Activated T-helper 1 cell treated with anti-CD3 and anti-CD28 coated beads, Interleukin-12 subunit alpha, Interleukin-12 subunit beta, Interleukin-2, Interleukin-4 antibody, amounts not matched to agents 30 ng/mL and 10 ng/mL and 1 ng/mL, durations not matched to agents 14 hours and 24 hours and 36 hours (primary cell): Measurements from ENCODE around the gene LRRN2. TPM values are rescaled to one million over a fixed set of nuclear protein-coding genes. Genes with fewer than 3 reads are reported as not detected.
"Not testable (repeated sequence)": the region's sequence is repeated elsewhere in the genome, so short reads cannot be mapped to it uniquely, and the experiment has no call there.

Experiments
- DNase-seq: peaks from one replicate; pipeline ENCODE4 v3.0.0; 2021; ENCODE audit warnings: low spot score
- H3K27ac Mint-ChIP-seq: one replicate; pipeline ENCODE4 v1.8.0; 2021; ENCODE audit warnings: mild to moderate bottlenecking, mixed read lengths
- H3K27me3 Mint-ChIP-seq: one replicate; pipeline ENCODE4 v1.8.0; 2022; ENCODE audit warnings: mild to moderate bottlenecking, moderate library complexity, mixed read lengths; ENCODE audit not compliant: insufficient read depth
- H3K36me3 Mint-ChIP-seq: one replicate; pipeline ENCODE4 v1.8.0; 2021; ENCODE audit warnings: low read depth, mixed read lengths
- H3K4me1 Mint-ChIP-seq: one replicate; pipeline ENCODE4 v1.8.0; 2021; ENCODE audit warnings: low read depth, mixed read lengths
- H3K4me3 Mint-ChIP-seq: one replicate; pipeline ENCODE4 v1.8.0; 2021; ENCODE audit warnings: mild to moderate bottlenecking, moderate library complexity, mixed read lengths
- H3K9me3 Mint-ChIP-seq: one replicate; pipeline ENCODE4 v1.8.0; 2021; ENCODE audit warnings: mixed read lengths
- intact Hi-C: fragments of 100-400 bp; cut with micrococcal nuclease; formaldehyde crosslinking; loops from one replicate; pipeline ENCODE4 v1.15.1; 2024
- total RNA-seq: library from RNA; stranded (reverse); gene quantifications from 2 replicates; pipeline ENCODE4 v1.2.3, GENCODE V29; 2022

LRRN2 gene
- total RNA-seq, 1 donor from 2014 or later, result not detected

- intact Hi-C loops, result no loop called here
- H3K9me3 Mint-ChIP-seq, result no peaks in the 10 kb centered on the region
- no peak for DNase-seq
- H3K27me3 Mint-ChIP-seq, result peaks cover 13% of the 10 kb centered on the region
- H3K36me3 Mint-ChIP-seq, result no peaks in the 10 kb centered on the region
- H3K4me3 Mint-ChIP-seq, result no peak overlapping the region
- peaks cover 11% of the 10 kb centered on the region for H3K4me1 Mint-ChIP-seq
- no peak overlapping the region for H3K27ac Mint-ChIP-seq
Measured at GRCh38 chr1:204696606-204697005, 11.1 kb upstream of the LRRN2 start.

GRCh38 chr1:204695692-204696091 is 10.2 kb upstream of the LRRN2 start:
- intact Hi-C loops, result no loop called here
- Mint-ChIP-seq H3K9me3 (no peaks in the 10 kb centered on the region), H3K4me1 (peaks cover 15% of the 10 kb centered on the region), H3K27me3 (peaks cover 13% of the 10 kb centered on the region), H3K36me3 (no peaks in the 10 kb centered on the region), H3K27ac (no peak overlapping the region), H3K4me3 (no peak overlapping the region)
- DNase-seq, result no peak

DNA sequence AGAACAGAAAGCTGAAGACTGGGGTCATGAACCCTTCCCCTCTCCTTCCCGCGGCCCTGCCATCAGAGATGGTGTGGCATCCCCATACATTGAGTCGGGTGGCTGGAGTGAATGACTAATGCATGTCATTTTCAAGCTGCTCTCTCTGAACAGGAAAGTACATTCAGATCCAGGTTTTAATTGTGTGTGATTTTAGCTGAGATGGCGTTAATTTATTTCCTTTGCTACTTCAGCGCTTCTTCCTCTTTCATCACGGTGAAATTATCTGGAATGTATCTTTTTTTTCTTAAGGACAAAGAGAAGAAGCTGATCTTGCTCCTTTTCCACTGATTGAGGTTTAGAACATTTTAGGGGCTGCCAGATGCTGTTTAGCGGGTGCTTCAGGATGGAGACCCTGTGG is 8.6 kb upstream of the LRRN2 start:
- Mint-ChIP-seq H3K36me3 (no peaks in the 10 kb centered on the region), H3K27me3 (peaks cover 12% of the 10 kb centered on the region), H3K9me3 (no peaks in the 10 kb centered on the region), H3K4me1 (peaks cover 15% of the 10 kb centered on the region), H3K4me3 (no peak overlapping the region), H3K27ac (no peak overlapping the region)
- no peak for DNase-seq
- intact Hi-C loops, result no loop called here

- H3K27me3 Mint-ChIP-seq, result peaks cover 12% of the 10 kb centered on the region
- no peak overlapping the region for H3K4me3 Mint-ChIP-seq
- peaks cover 15% of the 10 kb centered on the region for H3K4me1 Mint-ChIP-seq
- H3K27ac Mint-ChIP-seq, result no peak overlapping the region
- no peak for DNase-seq
- H3K36me3 Mint-ChIP-seq, result no peaks in the 10 kb centered on the region
- intact Hi-C loops, result no loop called here
- no peaks in the 10 kb centered on the region for H3K9me3 Mint-ChIP-seq
Measured at GRCh38 chr1:204692841-204693356, 7.4 kb upstream of the LRRN2 start.

- intact Hi-C loops, result no loop called here
- no peak overlapping the region for H3K4me3 Mint-ChIP-seq
- no peaks in the 10 kb centered on the region for H3K9me3 Mint-ChIP-seq
- no peaks in the 10 kb centered on the region for H3K36me3 Mint-ChIP-seq
- no peak for DNase-seq
- H3K27ac Mint-ChIP-seq, result no peak overlapping the region
- peaks cover 16% of the 10 kb centered on the region for H3K27me3 Mint-ChIP-seq
- H3K4me1 Mint-ChIP-seq, result peaks cover 15% of the 10 kb centered on the region
Measured at GRCh38 chr1:204692325-204692840, 6.8 kb upstream of the LRRN2 start.

DNA sequence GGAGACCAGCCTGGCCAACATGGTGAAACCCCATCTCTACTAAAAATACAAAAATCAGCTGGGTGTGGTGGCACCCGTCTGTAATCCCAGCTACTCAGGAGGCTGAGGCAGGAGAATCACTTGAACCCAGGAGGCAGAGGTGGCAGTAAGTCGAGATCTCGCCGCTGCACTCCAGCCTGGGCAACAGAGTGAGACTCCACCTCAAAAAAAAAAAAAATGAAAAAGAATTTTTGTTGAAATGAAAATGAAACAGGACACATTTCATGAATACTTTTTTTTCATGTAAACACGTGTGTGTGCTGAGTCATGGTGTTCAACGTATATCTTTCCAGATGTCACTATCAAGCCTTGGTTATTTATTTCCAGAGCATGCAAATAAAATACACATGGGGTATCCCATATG is 5.8 kb upstream of the LRRN2 start:
- H3K36me3 Mint-ChIP-seq, H3K9me3 Mint-ChIP-seq, DNase-seq, H3K4me3 Mint-ChIP-seq, H3K27ac Mint-ChIP-seq, intact Hi-C loops: not testable (repeated sequence)
- peaks cover 15% of the 10 kb centered on the region for H3K4me1 Mint-ChIP-seq
- peaks cover 26% of the 10 kb centered on the region for H3K27me3 Mint-ChIP-seq

DNA sequence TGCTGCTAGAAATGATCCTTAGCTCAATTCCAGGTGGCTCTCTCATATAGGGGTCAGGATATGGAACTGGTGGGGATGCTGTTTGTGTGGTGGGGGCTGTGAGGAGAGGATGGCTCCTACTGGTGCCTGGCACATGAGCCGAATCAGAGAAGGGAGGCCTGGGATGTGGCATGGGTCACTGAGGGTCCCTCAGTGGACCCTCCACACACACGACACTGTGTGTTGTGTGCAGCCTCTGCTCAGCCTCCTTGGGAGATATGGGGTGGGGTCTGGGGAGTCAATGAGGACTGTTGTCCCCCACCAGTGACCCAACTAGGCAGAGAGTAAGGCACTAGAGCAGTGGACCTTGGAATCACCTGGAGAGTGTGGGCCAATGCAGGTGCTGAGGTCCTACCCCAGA is 3.2 kb upstream of the LRRN2 start:
- Mint-ChIP-seq H3K4me3 (no peak overlapping the region), H3K27me3 (peaks cover 37% of the 10 kb centered on the region), H3K9me3 (no peaks in the 10 kb centered on the region), H3K27ac (no peak overlapping the region), H3K36me3 (no peaks in the 10 kb centered on the region), H3K4me1 (peaks cover 15% of the 10 kb centered on the region)
- no peak for DNase-seq
- intact Hi-C loops, result no loop called here

DNA sequence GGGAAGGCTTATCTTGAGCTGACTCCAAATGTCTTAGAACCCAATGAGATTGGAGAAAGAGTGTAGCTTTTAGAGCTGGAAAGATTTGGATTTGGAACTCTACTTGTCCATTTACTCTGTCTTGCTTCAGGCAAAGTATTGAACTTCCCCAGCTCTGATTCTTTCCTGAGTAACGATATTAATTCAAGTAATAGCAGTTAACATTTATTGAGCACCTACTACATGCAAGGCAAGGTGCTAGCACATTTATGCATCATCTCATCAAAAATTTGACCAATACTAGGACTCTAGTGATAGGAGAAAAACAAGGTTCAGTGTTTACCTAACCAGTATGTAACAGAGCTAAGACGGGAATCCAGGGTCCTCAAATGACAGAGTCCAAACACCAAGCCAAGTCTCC is 2.5 kb upstream of the LRRN2 start:
- Mint-ChIP-seq H3K27me3 (peaks cover 39% of the 10 kb centered on the region), H3K4me1 (peaks cover 15% of the 10 kb centered on the region), H3K36me3 (no peaks in the 10 kb centered on the region)

DNA sequence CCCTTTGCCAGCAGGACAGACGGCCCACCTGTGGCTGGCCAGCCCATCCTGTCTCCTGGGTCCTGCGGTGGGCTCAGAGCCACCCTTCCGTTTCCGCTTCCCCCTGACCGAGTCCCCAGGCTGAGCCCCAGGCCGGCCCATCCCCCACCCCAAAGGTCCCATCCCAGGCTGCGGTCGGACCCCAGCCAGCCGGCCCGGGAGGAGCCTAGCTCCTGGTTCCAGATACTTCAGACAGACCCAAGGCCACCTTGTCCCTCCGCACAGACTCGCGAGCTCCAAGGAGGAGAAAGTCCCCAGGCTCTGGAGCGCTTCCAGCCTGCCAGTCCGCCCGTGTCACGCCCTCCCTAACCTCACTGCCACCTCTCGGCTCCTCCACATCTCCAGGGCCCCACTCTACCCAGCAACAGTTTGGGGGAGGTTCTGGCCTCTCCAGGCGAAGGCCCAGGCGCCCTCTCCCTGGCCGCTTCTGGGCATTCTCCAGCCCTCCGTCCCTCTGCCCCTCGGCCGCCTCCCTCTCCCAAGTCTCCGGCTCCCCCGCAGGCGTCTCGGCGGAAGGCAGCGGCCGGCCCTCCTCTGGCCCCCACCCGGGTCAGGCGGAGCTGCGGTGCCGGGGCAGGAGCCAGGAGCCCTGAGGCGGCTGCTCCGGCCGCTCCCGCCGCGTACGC is 835 bp downstream of the LRRN2 start:
- Mint-ChIP-seq H3K4me3 (peak overlapping the region; percentile 68), H3K4me1 (no peaks in the 10 kb centered on the region)

More for the DNA sequence above, 2.5 kb upstream of the LRRN2 start:
- intact Hi-C loops, result no loop called here
- Mint-ChIP-seq H3K4me3 (no peak overlapping the region), H3K9me3 (no peaks in the 10 kb centered on the region), H3K27ac (no peak overlapping the region)
- DNase-seq, result no peak

DNA sequence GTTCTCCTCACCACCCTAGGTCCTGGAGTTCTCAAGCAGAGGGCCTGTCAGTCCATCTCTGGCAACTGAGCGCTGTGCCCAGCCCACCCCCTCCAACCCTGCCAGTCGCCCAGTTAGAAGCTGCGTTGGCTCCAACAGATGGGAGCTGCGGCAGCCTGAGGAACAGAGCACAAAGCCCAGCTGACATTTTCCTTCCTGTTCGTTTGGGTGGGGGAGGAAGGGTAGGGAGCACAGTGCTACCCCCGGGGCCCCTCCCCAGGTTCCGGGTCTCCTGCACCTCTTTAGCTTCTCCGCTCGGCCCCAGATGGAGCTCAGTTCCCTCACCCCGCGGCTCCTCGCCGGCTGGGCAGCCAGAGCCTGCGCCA is 1.4 kb downstream of the LRRN2 start:
- Mint-ChIP-seq H3K27ac (no peak overlapping the region), H3K27me3 (peaks cover 50% of the 10 kb centered on the region), H3K36me3 (no peaks in the 10 kb centered on the region), H3K4me3 (peak overlapping the region; percentile 34), H3K4me1 (no peaks in the 10 kb centered on the region), H3K9me3 (no peaks in the 10 kb centered on the region)
- no peak for DNase-seq
- intact Hi-C loops, result no loop called here

More for the DNA sequence above, 835 bp downstream of the LRRN2 start:
- intact Hi-C loops, result no loop called here
- DNase-seq, result no peak
- peaks cover 45% of the 10 kb centered on the region for H3K27me3 Mint-ChIP-seq
- H3K27ac Mint-ChIP-seq, result no peak overlapping the region
- no peaks in the 10 kb centered on the region for H3K36me3 Mint-ChIP-seq
- no peaks in the 10 kb centered on the region for H3K9me3 Mint-ChIP-seq

DNA sequence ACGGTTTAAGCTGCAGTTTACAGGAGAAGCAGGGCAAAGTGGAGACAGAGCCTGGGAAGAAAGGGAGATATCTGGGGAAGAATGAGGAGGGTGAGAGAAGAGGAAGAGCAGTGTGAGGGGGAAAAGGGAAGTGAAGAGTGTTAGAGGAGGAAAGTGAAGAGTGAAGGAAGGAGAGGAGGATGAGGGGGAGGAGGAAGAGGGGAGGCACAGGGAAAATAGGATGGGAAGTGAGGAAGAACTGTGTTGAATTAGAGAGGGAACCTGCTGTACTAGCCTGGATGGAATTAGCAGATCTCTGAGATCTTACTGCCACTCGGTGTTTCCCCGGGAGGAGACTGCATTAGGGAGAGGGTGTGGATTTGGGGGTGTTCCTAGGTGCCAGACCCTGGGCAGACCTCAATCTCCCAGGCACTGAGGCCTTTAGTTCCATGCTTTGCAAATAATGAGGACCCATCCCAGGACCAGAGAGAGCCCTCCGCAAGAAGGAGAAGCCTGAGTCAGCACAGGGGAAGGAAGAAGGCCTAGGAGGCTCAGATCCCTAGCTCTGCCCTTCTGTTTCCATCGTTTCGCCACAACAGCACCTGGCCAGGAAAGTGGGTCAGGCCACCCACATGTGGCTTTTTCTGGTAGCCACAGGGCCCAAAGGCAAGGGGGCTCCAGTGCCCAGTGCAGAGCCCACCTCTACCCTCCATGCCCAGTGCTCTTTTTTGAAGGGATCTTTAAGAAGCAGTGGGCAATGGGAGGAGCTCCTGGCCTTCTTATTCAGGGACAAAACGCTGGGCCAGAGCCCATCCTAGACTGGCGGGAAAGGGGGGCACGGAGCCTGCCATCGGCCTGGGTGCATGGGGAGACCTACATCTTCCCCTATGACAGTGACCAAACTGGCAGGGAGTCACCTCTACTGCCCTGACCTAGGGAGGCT is 2.0 kb downstream of the LRRN2 start:
- Mint-ChIP-seq H3K27ac (no peak overlapping the region), H3K4me1 (no peaks in the 10 kb centered on the region), H3K9me3 (no peaks in the 10 kb centered on the region), H3K27me3 (peaks cover 52% of the 10 kb centered on the region), H3K4me3 (no peak overlapping the region), H3K36me3 (no peaks in the 10 kb centered on the region)
- DNase-seq, result no peak
- intact Hi-C loops, result no loop called here

DNA sequence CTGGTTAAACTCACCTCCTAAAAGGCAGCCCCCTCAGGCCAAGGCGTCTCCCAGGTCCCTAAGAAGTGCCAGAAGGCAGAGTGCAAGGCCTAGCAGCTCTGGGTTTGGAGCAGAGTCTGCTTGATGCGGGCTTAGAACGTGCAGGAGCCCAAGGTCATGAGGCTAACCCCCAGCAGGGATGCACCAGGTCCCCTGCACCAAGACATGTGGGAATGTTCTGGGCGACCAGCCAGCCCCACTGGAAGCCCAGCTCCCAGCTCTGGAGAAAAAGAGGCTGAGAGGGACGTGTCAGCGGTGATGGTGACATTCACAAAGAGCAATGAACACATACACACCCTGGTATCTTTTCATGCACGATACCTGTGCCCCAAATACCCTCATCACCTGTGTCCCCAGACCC is 5.1 kb downstream of the LRRN2 start:
- no peak for DNase-seq
- Mint-ChIP-seq H3K4me1 (no peaks in the 10 kb centered on the region), H3K27me3 (peaks cover 34% of the 10 kb centered on the region), H3K36me3 (no peaks in the 10 kb centered on the region), H3K27ac (no peak overlapping the region), H3K4me3 (no peak overlapping the region), H3K9me3 (no peaks in the 10 kb centered on the region)
- intact Hi-C loops, result no loop called here

DNA sequence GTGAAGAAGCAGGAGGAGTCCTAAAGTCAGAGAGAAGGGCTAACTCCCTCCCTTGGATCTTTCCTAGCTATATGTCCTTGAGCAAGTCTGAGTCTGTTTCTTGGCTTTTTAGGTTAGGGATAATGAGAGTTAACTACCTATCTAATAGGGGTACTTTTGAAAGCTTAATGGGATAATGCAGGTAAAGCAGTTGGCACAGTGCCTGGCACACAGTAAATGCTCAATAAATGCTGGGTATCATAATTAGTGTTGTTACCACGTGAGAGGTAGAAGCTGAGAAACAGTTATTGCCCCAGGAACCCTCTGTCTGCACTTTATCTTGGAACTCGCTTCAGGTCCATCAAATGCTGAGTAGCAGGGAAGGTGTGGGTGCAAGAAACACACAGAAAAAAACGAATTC is 5.5 kb downstream of the LRRN2 start:
- no peaks in the 10 kb centered on the region for H3K36me3 Mint-ChIP-seq
- intact Hi-C loops, result no loop called here
- no peak overlapping the region for H3K27ac Mint-ChIP-seq
- no peaks in the 10 kb centered on the region for H3K4me1 Mint-ChIP-seq
- H3K4me3 Mint-ChIP-seq, result no peak overlapping the region
- DNase-seq, result no peak
- H3K9me3 Mint-ChIP-seq, result no peaks in the 10 kb centered on the region
- H3K27me3 Mint-ChIP-seq, result peaks cover 34% of the 10 kb centered on the region
